Ishikawa (cell line): Measurements from ENCODE around the gene SNX12.

Source experiments
- CEBPB ChIP-seq: IDR thresholded peaks from 2 replicates; pipeline ENCODE4 v1.6.1; 2012
- CREB1 ChIP-seq: IDR thresholded peaks from 2 replicates; pipeline ENCODE4 v1.6.1; 2012; ENCODE audit warnings: low read depth
- EGR1 ChIP-seq: IDR thresholded peaks from 2 replicates; pipeline ENCODE4 v1.6.1; 2012
- EP300 ChIP-seq: IDR thresholded peaks from 2 replicates; pipeline ENCODE4 v1.6.1; 2012; ENCODE audit warnings: borderline replicate concordance
- FOXM1 ChIP-seq: IDR thresholded peaks from 2 replicates; pipeline ENCODE4 v1.6.1; 2012; ENCODE audit warnings: low read depth, borderline replicate concordance
- NFIC ChIP-seq: IDR thresholded peaks from 2 replicates; pipeline ENCODE4 v1.6.1; 2012
- RAD21 ChIP-seq: IDR thresholded peaks from 2 replicates; pipeline ENCODE4 v1.6.1; 2012; ENCODE audit warnings: low read depth
- REST ChIP-seq: IDR thresholded peaks from 2 replicates; pipeline ENCODE4 v1.6.1; 2012; ENCODE audit warnings: low read depth, mild to moderate bottlenecking
- TAF1 ChIP-seq: IDR thresholded peaks from 2 replicates; pipeline ENCODE4 v1.6.1; 2012; ENCODE audit warnings: low read depth, mild to moderate bottlenecking
- TCF12 ChIP-seq: IDR thresholded peaks from 2 replicates; pipeline ENCODE4 v1.6.1; 2012; ENCODE audit warnings: low read depth
- TEAD4 ChIP-seq: IDR thresholded peaks from 2 replicates; pipeline ENCODE4 v1.6.1; 2012
- USF1 ChIP-seq: IDR thresholded peaks from 2 replicates; pipeline ENCODE4 v1.6.1; 2012
- YY1 ChIP-seq: IDR thresholded peaks from 2 replicates; pipeline ENCODE4 v1.6.1; 2012; ENCODE audit warnings: low read depth
- ZBTB7A ChIP-seq: IDR thresholded peaks from 2 replicates; pipeline ENCODE4 v1.6.1; 2012; ENCODE audit warnings: low read depth
- TF ChIP-seq, protein P1 (sequence below): IDR thresholded peaks from 2 replicates; pipeline ENCODE4 v1.6.1; 2012

The SNX12 gene

GRCh38 chrX:71067089-71067488 lies 1.0 kb downstream of the SNX12 start:
- TF ChIP-seq RAD21 = no peak
- TF ChIP-seq TAF1 = no peak
- no peak for TF ChIP-seq ZBTB7A

- no peak for TF ChIP-seq CREB1
- TF ChIP-seq ZBTB7A = no peak
- no peak for TF ChIP-seq RAD21
- TF ChIP-seq EP300 = no peak
- no peak for TF ChIP-seq REST
- no peak for TF ChIP-seq YY1
- TF ChIP-seq, protein P1, sequence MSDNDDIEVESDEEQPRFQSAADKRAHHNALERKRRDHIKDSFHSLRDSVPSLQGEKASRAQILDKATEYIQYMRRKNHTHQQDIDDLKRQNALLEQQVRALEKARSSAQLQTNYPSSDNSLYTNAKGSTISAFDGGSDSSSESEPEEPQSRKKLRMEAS = no peak
- no peak for TF ChIP-seq TCF12
- TF ChIP-seq FOXM1 = no peak
- no peak for TF ChIP-seq CEBPB
- TF ChIP-seq NFIC = no peak
- TF ChIP-seq USF1 = no peak
- TF ChIP-seq TEAD4 = no peak
- no peak for TF ChIP-seq EGR1
Measured at GRCh38 chrX:71060127-71060526, 8.0 kb downstream of the SNX12 start.

- TF ChIP-seq, protein P1 = no peak
- TF ChIP-seq NFIC (no peak), TCF12 (no peak), TAF1 (no peak), REST (no peak), EP300 (no peak), FOXM1 (no peak), ZBTB7A (no peak), CREB1 (no peak), YY1 (no peak), USF1 (no peak), TEAD4 (no peak), RAD21 (no peak), CEBPB (no peak), EGR1 (no peak)
Measured at GRCh38 chrX:71057848-71058530, 10.1 kb downstream of the SNX12 start.

- TF ChIP-seq, protein P1 = no peak
- no peak for TF ChIP-seq YY1
- TF ChIP-seq TAF1 = no peak
- no peak for TF ChIP-seq RAD21
- no peak for TF ChIP-seq CEBPB
Measured at GRCh38 chrX:71056867-71057266, 11.3 kb downstream of the SNX12 start.

DNA sequence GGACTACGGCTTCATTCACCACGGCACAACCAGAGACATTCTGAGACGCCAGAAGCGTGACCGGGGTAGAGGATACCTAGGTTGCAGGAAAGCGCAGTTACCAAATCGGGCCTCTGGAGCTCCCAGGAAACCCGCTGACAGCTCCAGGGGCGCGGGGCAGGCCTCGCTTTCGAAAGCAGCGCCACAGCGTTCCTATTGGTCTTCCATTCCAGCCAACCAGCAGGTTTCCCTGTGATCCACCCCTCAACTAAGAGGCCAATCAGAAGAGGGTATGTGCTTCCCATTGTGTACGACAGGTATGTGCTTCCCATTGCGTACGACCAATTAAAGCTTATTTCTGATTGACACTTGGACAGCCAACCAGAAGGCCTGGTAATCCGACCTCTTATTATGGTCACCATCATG lies 14.9 kb downstream of the SNX12 start:
- TF ChIP-seq NFIC = no peak
- no peak for TF ChIP-seq FOXM1
- TF ChIP-seq YY1 = no peak
- no peak for TF ChIP-seq RAD21
- TF ChIP-seq REST = no peak
- TF ChIP-seq EGR1 = no peak
- TF ChIP-seq TEAD4 = no peak
- TF ChIP-seq USF1 = no peak
- TF ChIP-seq ZBTB7A = no peak
- no peak for TF ChIP-seq TCF12
- no peak for TF ChIP-seq CEBPB
- TF ChIP-seq EP300 = no peak
- no peak for TF ChIP-seq TAF1
